HepG2 (cell line): ENCODE results near the gene ECT2.

ENCODE experiments used
- E2F1 ChIP-seq: sonication (generic); formaldehyde crosslinking; IDR thresholded peaks from 2 replicates; pipeline ENCODE4 v1.5.0; 2020; ENCODE audit warnings: missing genetic modification reagents
- FOXP1 ChIP-seq, 2 experiments: fragments of 450-650 bp in 1 of 2; IDR thresholded peaks; 2 replicates each; pipeline ENCODE4 v1.6.1; 2017 to 2018; ENCODE audit warnings: antibody characterized with exemption in 1 of 2
- GLI4 ChIP-seq: sonication (generic); formaldehyde crosslinking; IDR thresholded peaks from 2 replicates; pipeline ENCODE4 v1.5.1; 2020; ENCODE audit warnings: missing genetic modification reagents, mild to moderate bottlenecking, moderate library complexity, borderline replicate concordance
- HDAC1 ChIP-seq: sonication (generic); formaldehyde crosslinking; IDR thresholded peaks from 2 replicates; pipeline ENCODE4 v1.5.1; 2020; ENCODE audit warnings: mild to moderate bottlenecking, missing genetic modification reagents
- MLX ChIP-seq: IDR thresholded peaks from 2 replicates; pipeline ENCODE4 v1.6.1; 2016
- POLR2A ChIP-seq, 2 experiments: IDR thresholded peaks; 2 replicates each; pipeline ENCODE4 v1.6.1; 2011; ENCODE audit warnings: low read depth in 2 of 2, low read length in 2 of 2, mild to moderate bottlenecking in 1 of 2, moderate library complexity in 1 of 2; ENCODE audit not compliant: insufficient read depth in 1 of 2
- POLR2AphosphoS5 ChIP-seq: IDR thresholded peaks from 2 replicates; pipeline ENCODE4 v1.6.1; 2012; ENCODE audit warnings: low read depth, low read length
- PRDM15 ChIP-seq: sonication (generic); formaldehyde crosslinking; IDR thresholded peaks from 2 replicates; pipeline ENCODE4 v1.4.0; 2020; ENCODE audit warnings: missing genetic modification reagents
- RFX5 ChIP-seq: IDR thresholded peaks from 2 replicates; pipeline ENCODE4 v1.6.1; 2011; ENCODE audit warnings: low read depth, low read length, improper control_type of control experiment
- SP1 ChIP-seq, 2 experiments: fragments of 450-650 bp in 1 of 2; sonication (generic) in 1 of 2; formaldehyde crosslinking in 1 of 2; IDR thresholded peaks; 2 replicates each; pipeline versions ENCODE4 v1.4.0 to v1.6.1; 2016 to 2020; ENCODE audit warnings: missing genetic modification reagents in 1 of 2
- TAF1 ChIP-seq: sonication (generic); formaldehyde crosslinking; IDR thresholded peaks from 2 replicates; pipeline ENCODE4 v1.4.0; 2020; ENCODE audit warnings: missing genetic modification reagents
- ZNF276 ChIP-seq: sonication (generic); formaldehyde crosslinking; IDR thresholded peaks from 2 replicates; pipeline ENCODE4 v1.4.0; 2020; ENCODE audit warnings: mild to moderate bottlenecking, low read depth, missing genetic modification reagents
- ZNF639 ChIP-seq: conservative IDR thresholded peaks from 2 replicates; pipeline ENCODE4 v1.6.1; 2018; ENCODE audit warnings: missing genetic modification reagents

- TF ChIP-seq POLR2A (IDR thresholded peaks at IDR 0.05; ENCODE audit: insufficient read depth in 1 of 2, low read depth in 2 of 2, low read length in 2 of 2) (no peak), POLR2AphosphoS5 (no peak), SP1 (IDR thresholded peaks at IDR 0.05) (no peak), SP1 (CRISPR knock-in tag; IDR thresholded peaks at IDR 0.05) (no peak), PRDM15 (CRISPR knock-in tag) (no peak), ZNF276 (CRISPR knock-in tag) (no peak), GLI4 (no peak), MLX (CRISPR knock-in tag) (no peak), TAF1 (CRISPR knock-in tag) (no peak), E2F1 (no peak), ZNF639 (CRISPR knock-in tag) (no peak), RFX5 (no peak), HDAC1 (CRISPR knock-in tag) (no peak), FOXP1 (IDR thresholded peaks at IDR 0.05) (no peak), FOXP1 (CRISPR knock-in tag; IDR thresholded peaks at IDR 0.05) (no peak)
Observed at GRCh38 chr3:172853921-172854666, 103.6 kb downstream of the ECT2 start.
